Measurements from ENCODE around the gene PHLDA3.

DNA sequence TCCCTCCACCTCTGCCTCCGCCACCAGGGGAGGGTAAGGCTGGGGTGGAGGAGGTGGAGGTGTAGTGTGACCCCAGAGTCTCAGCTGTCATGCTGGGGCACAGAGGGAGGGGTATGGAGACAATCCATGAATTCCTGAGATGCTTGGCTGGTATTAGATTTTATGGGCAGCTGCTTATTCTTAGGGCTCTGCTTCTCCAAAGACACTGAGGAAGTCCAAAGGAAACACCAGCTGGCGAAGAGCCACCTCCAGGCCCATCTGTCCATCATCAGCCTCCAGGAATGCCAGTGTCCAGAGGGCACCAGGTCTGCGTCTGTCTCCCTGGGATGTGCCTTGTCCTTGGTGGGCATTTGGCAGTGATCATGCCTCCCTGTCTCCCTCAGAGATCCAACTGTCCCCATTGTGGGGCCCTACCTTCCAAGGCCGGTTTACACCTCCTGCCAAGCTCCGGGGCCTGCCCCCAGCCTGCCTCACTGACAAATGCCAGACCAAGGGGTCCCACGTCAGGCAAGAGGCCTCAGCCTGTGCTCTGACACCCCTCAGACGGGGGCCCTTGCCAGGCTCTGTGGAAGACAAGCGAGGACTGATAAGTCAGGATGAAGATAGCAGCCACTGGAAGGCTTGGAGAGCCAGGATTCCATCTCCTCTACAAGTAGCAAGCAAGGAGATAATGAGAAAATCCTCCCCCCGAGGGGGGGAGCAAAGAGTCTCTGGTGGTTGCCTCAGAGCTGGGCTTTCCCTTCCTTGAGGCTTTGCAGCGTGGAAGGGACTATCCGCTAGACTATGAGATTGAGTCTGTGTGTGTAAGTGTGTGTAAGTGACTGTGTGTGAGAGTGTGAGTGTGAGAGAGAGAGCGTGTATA is 49.0 kb downstream of the PHLDA3 start:
- TF ChIP-seq POLR2A (IDR thresholded peaks at IDR 0.05; ENCODE audit: low read length) (no peak), GATA1 (IDR thresholded peaks at IDR 0.05; ENCODE audit: low read depth, low read length) (no peak)
